Stimulated activated CD8-positive, alpha-beta memory T cell treated with anti-CD3 and anti-CD28 coated beads, Interleukin-7, amount 100 ng/mL, for 1 hour (primary cell): Measurements from ENCODE around the gene APOL5.
"Not testable (repeated sequence)": the region's sequence is repeated elsewhere in the genome, so short reads cannot be mapped to it uniquely, and the experiment has no call there.

Source experiments
- DNase-seq, 2 donors: peaks; one replicate each; pipeline ENCODE4 v3.0.0-alpha.2; 2020; ENCODE audit warnings: low read depth in 2 of 2

The APOL5 gene

DNA sequence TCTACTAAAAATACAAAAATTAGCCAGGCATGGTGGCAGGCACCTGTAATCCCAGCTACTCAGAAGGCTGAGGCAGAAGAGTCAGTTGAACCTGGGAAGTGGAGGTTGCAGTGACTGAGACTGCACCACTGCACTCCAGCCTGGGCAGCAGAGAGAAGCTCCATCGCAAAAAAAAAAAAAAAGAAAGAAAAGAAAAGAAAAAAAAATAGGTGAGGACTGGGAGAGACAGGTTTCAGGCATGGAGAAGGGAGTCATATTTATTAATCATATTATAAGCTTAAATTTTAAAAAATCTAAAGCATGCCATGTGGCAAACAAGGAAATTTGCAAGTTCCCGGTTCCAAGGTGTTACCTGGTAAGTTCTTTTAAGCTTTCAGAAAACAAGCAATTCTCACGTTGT is at the start of gene APOL5:
APOL5 (plus strand) TSS at position 301 of the 400 bp plus-strand sequence; CDS start at position 301, 0 bp downstream.
- DNase-seq, result no peak

GRCh38 chr22:35674335-35674734 is 43.3 kb upstream of the APOL5 start:
- DNase-seq, result no peak

DNA sequence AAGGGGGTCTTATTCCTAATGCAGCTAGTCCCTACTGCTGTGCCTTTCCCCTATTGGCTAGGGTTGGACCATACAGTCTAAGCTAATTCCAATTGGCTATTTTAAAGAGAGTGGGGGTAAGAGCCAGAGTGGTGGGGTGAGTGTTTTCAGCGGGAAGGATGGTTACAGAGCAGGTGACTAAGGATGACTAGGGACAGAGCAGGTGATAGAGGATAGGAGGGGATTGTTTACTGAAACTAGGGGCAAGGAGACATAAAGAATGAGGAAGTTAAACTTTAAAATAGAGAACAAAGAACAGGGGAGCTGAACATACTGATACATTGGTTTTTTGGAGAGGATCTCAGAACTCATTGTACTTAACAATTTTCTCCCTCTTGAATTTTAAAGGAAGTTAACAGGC is 41.6 kb upstream of the APOL5 start:
- DNase-seq, result not testable (repeated sequence)

DNA sequence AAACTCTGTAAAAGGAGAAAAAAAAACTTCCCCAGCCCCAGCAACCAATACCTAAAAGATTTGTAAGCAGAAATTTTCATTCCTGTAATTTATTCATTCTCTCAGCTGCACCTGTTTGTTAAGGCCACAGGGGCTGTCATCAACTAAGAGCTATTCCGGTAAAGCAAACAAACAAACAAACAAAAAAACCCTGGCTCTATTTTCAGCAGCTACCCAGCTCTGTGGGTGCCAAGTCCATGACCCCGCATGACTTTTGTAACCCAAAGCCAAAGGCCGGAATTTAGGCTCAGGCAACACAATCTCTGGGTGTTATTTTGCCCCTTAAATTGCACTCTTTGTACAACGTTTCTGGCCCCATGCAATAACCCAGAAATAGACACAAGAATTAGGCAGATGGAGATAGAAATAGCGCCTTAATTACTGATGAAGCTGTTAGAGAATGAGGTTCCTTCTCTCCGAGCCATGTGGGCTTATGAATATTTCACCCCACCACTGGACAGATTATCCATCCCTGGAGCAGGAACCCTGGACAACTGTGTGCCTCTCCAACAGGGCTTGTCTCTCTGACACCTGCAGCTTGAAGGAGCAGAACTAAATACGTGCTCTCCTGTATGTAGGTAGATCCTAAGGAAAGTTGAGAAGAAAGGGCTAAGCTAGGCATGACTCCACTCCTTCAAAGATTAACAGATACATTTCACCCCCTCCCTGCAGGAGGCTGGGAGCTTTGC is 40.0 kb upstream of the APOL5 start:
- no peak for DNase-seq

- no peak for DNase-seq
Observed at GRCh38 chr22:35678836-35679235, 38.8 kb upstream of the APOL5 start.

DNA sequence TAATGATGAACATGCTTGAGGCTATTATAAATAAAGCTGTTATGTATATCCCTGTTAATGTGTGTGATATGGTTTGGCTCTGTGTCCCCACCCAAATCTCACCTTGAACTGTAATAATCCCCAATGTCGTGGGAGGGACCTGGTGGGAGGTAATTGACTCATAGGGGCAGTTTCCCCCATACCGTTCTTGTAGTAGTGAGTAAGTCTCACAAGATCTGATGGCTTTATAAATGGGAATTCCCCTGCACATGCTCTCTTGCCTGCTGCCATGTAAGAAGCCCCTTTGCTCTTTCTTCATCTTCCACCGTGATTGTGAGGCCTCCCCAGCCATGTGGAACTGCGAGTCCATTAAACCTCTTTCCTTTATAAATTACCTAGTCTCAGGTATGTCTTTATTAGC is 38.2 kb upstream of the APOL5 start:
- DNase-seq, result not testable (repeated sequence)

GRCh38 chr22:35681454-35682052 is 36.1 kb upstream of the APOL5 start:
- no peak for DNase-seq

- DNase-seq, result no peak
Observed at GRCh38 chr22:35683560-35683959, 34.1 kb upstream of the APOL5 start.

DNA sequence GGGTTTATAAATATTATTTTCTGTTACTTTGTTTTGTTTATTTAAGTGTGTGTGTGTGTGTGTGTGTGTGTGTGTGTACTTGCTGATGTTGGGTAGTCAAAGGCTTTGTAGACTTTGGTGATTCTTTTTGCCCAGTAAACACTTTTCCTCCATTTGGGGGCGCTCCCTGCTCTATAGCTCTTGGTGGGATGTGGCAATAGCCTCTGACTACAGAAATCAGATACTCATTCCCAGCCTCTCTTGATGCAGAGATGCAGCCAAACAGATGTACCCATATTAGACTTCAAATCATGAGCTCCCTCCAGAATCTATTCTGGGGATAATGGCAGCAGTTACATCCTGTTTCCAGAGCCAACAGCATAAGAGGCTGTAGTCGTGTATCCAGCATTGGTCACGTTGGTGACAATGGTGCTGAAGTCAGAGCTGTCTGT is 33.4 kb upstream of the APOL5 start:
- DNase-seq, result no peak

DNA sequence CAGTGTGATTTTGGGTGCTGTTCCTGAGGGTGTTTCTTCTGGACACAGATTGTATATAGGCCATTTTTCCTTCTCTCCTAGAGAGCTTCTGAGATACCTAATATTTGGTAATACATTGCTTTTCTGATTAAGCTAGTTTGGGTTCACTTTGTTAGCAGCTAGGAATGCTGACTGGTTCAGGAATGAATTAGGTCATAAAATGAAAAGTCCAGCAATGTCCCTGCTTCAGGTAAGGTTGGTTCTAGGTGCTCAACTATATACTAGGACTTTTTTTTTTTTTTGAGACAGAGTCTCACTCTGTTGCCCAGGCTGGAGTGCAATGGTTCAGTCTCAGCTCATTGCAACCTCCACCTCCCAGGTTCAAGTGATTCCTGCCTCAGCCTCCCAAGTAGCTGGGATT is 32.9 kb upstream of the APOL5 start:
- DNase-seq, result no peak

DNA sequence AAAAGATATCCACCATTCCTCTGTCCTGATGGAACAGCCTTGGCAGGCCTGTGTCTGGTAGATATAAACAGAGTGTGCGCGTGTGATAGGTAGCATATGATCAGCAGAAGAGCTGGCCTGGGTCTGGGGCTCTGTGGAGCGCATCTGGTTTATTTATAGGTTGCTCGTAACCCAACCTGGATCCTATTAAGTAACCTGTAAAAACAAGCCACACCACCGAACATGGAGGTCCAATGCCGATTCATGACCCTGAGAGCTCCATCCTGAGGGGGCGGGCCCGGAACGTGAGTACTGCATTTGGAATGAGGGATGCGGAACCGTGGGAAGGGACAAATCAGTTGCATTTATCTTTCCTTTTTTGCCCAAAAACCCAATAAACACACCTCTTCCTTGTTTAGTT is 31.9 kb upstream of the APOL5 start:
- no peak for DNase-seq

DNA sequence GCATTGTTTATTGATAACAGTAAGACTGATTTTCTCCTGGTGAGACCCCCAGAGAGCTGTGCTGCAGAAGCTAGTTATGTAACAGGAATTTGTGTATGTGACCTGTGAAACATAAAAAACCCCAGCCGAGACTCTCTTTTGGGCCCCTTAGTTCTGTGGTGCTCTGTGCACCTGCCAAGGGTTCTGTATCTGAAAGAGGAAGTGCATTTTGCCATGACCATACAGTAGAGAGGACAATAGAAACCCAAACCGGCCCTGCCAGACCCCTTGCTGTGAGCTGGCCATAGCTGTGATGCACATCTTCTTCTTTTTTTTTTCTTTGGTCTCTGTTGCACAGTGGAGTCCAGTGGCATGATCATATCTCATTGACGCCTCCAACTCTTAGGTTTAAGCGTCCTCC is 31.4 kb upstream of the APOL5 start:
- DNase-seq, result no peak

- DNase-seq, result no peak
Observed at GRCh38 chr22:35687461-35687860, 30.2 kb upstream of the APOL5 start.

DNA sequence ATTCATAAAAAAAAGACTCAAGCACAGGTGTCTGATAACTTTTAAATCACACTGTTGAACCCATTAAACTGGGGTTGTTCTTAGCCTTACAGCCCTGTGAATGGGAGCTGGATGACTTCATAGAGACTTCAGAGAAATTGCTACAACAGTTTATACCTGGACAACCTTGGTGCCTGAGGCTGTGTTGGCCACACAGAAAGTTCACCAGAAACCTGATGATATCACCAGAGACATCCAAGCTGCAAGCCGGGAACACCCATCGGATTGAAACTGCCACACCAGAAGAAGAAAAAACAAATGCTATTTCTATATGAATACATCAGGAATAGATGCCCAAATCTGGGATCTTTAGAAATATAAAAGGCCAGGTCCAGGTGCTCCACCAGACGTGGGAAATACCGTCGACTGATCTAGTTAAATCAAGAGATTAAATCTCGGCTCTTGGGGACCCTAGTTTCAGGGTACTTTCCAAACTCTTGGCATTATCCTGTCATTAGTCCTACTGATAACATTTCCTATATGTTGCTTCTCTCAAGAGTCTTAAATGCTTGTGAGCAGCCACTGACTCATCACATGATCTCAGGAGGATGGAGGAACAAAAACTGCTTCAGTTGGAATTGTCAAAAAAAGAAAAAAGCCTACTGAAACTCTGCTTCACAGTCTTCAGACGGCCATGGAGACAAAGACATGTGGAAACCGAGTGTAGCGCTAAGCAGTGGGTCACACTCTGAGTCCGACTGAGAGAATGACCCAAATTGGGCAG is 28.6 kb upstream of the APOL5 start:
- DNase-seq, result no peak

DNA sequence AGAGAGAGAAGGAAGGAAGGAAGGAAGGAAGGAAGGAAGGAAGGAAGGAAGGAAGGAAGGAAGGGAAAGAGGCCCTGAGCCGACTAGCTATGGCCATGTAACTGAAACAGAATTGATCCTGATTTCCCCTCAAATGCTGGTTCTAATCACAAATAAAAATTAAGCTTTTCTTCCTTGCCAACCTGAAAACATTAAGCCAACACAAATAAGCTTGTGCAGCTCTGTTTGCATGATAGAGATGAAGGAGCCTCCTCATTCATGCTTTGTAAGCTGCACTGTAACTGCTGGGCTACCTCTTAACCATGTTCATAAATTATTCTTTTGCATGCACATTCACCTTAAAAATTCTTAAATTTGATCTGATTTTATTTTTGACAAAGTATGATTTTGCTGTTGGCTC is 27.7 kb upstream of the APOL5 start:
- DNase-seq, result no peak

DNA sequence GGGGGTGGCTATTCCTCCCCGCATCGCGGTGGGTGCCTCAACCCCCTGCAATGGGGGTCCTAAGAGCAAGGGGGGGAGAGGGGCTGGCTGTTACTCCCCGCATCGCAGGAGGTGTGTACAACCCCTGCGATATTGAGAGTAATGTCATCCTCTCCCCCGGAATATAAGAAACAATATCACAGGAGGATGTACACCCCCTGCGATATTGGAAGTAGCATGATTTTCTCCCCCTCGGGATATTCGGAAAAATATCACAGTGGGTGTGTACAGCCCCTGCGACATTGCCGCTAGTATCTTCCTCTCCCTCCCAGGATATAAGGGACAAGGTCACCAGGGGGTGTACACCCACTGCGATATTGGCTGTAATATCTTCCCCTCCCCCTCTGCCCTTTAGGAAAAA is 22.5 kb upstream of the APOL5 start:
- DNase-seq, result no peak

- no peak for DNase-seq
Observed at GRCh38 chr22:35697142-35697541, 20.5 kb upstream of the APOL5 start.

- not testable (repeated sequence) for DNase-seq
Observed at GRCh38 chr22:35699852-35700251, 17.8 kb upstream of the APOL5 start.

GRCh38 chr22:35703861-35704584 is 13.6 kb upstream of the APOL5 start:
- DNase-seq, result no peak

DNA sequence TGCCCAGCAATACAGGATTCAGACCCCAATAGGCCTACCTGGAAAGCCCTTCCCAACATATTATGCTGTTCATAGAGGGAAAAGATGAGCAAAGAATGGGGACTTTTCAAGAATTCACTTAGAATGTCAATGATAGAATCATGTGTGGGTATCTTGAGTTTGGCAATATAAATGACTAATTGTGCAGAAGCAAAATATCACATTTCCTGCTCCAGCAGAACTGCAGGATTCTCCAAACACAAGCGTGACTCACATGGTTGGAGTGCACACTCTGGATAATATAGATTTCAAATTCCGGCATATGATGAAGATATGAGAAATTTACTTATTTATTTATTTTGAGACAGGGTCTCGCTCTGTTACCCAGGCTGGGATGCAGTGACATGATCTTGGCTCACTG is 12.5 kb upstream of the APOL5 start:
- DNase-seq, result no peak

DNA sequence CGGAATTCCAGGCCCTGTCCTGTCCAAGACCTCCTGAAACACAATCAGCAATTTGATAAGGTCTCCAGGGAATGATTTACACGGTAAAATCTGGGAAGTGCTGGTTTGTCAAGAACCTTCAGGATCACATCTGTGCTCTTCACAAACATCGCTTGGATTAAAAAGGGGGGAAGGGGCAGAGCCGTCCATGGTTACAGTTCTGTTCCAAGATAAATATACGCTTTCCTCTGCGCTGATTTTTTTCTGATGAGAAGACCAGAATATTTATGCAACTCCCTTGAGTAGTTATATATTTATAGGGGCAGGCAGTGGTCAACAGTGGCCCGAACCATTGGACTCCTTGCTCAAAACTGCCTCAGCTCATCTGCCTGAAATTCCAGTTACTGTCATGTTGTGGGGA is 9.2 kb upstream of the APOL5 start:
- no peak for DNase-seq

- DNase-seq, result no peak
Observed at GRCh38 chr22:35708917-35709316, 8.8 kb upstream of the APOL5 start.
